T-helper 1 cell treated with Interleukin-12 subunit alpha and Interleukin-12 subunit beta and Interleukin-4 antibody, amounts not matched to agents 30 ng/mL and 1 ng/mL, for 36 hours (primary cell): ENCODE measurements around the gene ZFR2. TPM values are rescaled to one million over a fixed set of nuclear protein-coding genes. Genes with fewer than 3 reads are reported as not detected.
"Not testable (repeated sequence)": the region's sequence is repeated elsewhere in the genome, so short reads cannot be mapped to it uniquely, and the experiment has no call there.

Experiments
- intact Hi-C: fragments of 100-400 bp; cut with micrococcal nuclease; formaldehyde crosslinking; loops from one replicate; pipeline ENCODE4 v1.15.1; 2024
- total RNA-seq: library from RNA; stranded (reverse); gene quantifications from 2 replicates; pipeline ENCODE4 v1.2.3, GENCODE V29; 2022

ZFR2 gene
- total RNA-seq, result 0.25 and 0.32 TPM in 2 replicates

- intact Hi-C loops, result no loop called here
Measured at GRCh38 chr19:3868770-3869456, at the start of gene ZFR2. TSS of gene ZFR2 (minus strand) at chr19:3869038. CDS start at chr19:3869017, 21 bp downstream.

- intact Hi-C loops, result no loop called here
Measured at GRCh38 chr19:3916033-3916432, 47.2 kb upstream of the ZFR2 start.

- intact Hi-C loops, result no loop called here
Measured at GRCh38 chr19:3914199-3914598, 45.4 kb upstream of the ZFR2 start.

- intact Hi-C loops, result no loop called here
Measured at GRCh38 chr19:3910105-3910504, 41.3 kb upstream of the ZFR2 start.

GRCh38 chr19:3908266-3909054, 39.6 kb upstream of the ZFR2 start:
- intact Hi-C loops, result no loop called here

- intact Hi-C loops, result no loop called here
Measured at GRCh38 chr19:3907626-3908265, 38.9 kb upstream of the ZFR2 start.

GRCh38 chr19:3904233-3904632, 35.4 kb upstream of the ZFR2 start:
- intact Hi-C loops, result no loop called here

GRCh38 chr19:3902317-3902973, 33.6 kb upstream of the ZFR2 start:
- intact Hi-C loops, result no loop called here

GRCh38 chr19:3899531-3900294, 30.9 kb upstream of the ZFR2 start:
- intact Hi-C loops, result no loop called here

GRCh38 chr19:3898426-3898825, 29.6 kb upstream of the ZFR2 start:
- intact Hi-C loops, result no loop called here

GRCh38 chr19:3897936-3898335, 29.1 kb upstream of the ZFR2 start:
- intact Hi-C loops, result no loop called here

GRCh38 chr19:3895788-3896187, 26.9 kb upstream of the ZFR2 start:
- intact Hi-C loops, result no loop called here

GRCh38 chr19:3894959-3895358, 26.1 kb upstream of the ZFR2 start:
- intact Hi-C loops, result not testable (repeated sequence)

- intact Hi-C loops, result no loop called here
Measured at GRCh38 chr19:3893509-3894179, 24.8 kb upstream of the ZFR2 start.

- intact Hi-C loops, result no loop called here
Measured at GRCh38 chr19:3890591-3890990, 21.8 kb upstream of the ZFR2 start.

- intact Hi-C loops, result no loop called here
Measured at GRCh38 chr19:3882041-3882384, 13.2 kb upstream of the ZFR2 start.

GRCh38 chr19:3881272-3882040, 12.6 kb upstream of the ZFR2 start:
- intact Hi-C loops, result no loop called here

- intact Hi-C loops, result no loop called here
Measured at GRCh38 chr19:3880471-3881271, 11.8 kb upstream of the ZFR2 start, which contains the start of gene ATCAY. TSS of gene ATCAY (plus strand) at chr19:3880685. CDS start at chr19:3885768, 5,083 bp downstream.

GRCh38 chr19:3879656-3880055, 10.8 kb upstream of the ZFR2 start:
- intact Hi-C loops, result no loop called here
